HG02840 (cell line): ENCODE results near the gene MAPK8IP3.
"Not testable (repeated sequence)": the region's sequence is repeated elsewhere in the genome, so short reads cannot be mapped to it uniquely, and the experiment has no call there.

ENCODE experiments used
- ATAC-seq: cut with Tn5 transposase; IDR thresholded peaks from one replicate; pipeline ENCODE4 v1.9.1; 2021; ENCODE audit warnings: mild to moderate bottlenecking, moderate library complexity, moderate number of reproducible peaks; ENCODE audit not compliant: unreplicated experiment, low FRiP score

MAPK8IP3 gene

GRCh38 chr16:1708768-1709180 lies 2.8 kb downstream of the MAPK8IP3 start:
- no peak for ATAC-seq

DNA sequence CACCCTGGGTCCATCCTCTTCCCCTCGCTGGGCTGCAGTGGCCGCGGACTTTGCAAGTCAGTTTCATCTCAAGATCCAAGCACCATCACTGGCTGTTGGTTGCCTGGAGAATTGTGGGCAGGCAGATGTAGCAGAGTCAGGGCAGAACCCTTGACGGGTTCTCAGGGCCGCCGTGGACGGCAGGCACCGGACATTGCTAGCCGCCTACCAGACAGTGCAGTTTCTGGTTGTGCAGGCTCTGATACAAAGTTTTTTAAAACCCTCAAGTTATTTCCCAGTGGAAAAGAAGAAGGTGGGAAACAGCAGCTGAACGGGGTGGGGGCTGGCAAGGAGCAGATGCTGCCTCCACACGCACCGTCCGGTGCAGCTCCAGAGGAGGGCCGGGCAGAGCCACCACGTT lies 3.4 kb downstream of the MAPK8IP3 start:
- no peak for ATAC-seq

DNA sequence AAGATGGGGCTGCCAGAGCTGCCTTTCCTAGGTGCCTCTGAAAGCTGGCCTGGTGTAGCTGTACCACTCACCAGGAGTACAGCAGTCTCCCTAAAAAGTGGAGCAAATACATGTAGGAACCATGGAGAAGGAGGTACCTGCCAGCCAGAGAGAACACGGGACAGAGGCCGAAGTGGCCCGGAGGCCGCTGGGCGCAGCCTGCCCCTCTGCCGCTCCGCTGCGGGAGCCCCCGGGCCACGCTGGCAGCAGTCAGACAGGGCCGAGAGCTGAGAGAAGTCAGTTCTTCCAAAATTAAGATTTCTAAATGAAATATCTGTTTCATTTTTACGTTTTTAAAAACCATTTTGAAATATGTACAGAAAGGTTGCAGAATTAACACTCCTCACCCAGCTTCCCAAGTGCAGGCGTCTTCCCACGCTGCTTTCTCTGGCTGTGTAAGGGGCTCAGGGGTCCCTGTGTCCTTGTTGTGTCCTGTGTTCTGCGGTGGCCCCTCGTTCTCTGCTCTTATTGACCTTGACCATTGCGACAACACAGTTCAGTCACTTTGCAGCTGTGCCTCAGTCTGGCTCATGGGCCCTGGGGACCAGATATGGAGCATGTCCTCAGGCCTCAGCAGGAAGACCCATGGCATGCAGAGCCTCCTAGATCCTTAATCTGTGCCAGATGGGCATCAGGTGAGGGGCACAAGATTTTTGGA lies 5.0 kb downstream of the MAPK8IP3 start:
- ATAC-seq: no peak

DNA sequence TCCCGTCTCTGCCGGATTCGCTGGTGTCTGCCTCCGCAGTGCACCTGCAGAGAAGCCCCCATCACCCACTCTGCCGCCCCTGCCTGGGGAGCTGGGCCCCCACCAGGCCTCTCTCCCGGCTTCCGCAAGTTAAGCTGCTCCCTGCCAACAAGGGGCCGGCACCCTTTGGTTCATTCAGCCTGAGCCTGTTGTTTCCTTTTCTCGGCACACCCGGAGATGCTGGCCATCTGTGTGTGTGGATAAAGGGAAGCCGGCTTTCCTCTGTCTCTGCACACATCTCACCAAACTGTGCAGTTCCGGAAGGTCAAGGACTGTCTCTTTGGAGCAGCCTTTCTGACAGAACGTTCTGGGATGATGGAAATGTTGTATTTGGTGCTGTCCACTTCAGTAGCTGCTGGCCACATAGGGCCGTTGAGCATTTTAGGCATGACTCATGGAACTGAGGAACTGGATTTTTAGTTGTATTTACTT lies 6.8 kb downstream of the MAPK8IP3 start:
- ATAC-seq: no peak

- ATAC-seq: no peak
These were observed 7.3 kb downstream of the MAPK8IP3 start for GRCh38 chr16:1713331-1713730.

DNA sequence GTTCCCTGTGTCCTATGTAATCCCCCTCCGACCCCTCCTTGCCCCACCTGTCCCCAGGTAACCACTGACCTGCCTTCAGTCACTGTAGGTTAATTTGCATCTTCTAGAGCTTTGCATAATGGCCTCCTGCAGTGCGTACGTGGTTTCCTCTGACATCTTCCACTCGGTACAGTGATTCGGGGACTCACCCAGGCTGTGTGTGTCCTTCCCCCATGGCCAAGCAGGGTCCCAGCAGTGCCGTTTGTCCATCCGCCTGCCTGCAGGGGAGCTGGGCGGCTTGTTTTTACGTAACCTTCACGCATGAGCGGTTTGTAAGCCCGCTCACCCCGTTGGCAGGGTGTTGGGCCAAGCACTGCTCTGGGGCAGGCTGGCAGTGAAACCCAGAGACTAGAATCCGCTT lies 7.9 kb downstream of the MAPK8IP3 start:
- no peak for ATAC-seq

DNA sequence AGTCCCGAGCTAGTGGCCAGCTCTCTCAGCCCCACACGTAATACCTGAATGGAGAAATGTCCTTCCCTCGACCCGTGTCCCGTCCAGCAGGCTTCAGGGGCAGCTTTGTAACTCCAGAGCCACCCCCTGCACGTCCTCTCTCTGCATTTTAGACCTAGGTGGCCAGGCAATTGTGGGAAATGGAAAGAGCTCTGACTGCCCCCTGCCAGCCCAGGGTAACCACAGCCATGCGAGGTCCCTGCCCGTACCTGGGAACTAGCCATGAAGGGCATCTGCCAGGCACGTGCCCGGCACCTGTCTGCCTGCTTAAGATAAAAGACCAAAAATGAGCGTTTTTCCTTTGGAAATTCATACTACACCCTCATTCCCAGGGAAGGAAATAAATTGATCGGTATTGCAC lies 9.2 kb downstream of the MAPK8IP3 start:
- ATAC-seq: no peak

GRCh38 chr16:1718236-1718635 lies 12.2 kb downstream of the MAPK8IP3 start:
- ATAC-seq: not testable (repeated sequence)

GRCh38 chr16:1719559-1720229 lies 13.7 kb downstream of the MAPK8IP3 start:
- ATAC-seq: not testable (repeated sequence)

- ATAC-seq: no peak
These were observed 15.4 kb downstream of the MAPK8IP3 start for GRCh38 chr16:1721372-1721771.

DNA sequence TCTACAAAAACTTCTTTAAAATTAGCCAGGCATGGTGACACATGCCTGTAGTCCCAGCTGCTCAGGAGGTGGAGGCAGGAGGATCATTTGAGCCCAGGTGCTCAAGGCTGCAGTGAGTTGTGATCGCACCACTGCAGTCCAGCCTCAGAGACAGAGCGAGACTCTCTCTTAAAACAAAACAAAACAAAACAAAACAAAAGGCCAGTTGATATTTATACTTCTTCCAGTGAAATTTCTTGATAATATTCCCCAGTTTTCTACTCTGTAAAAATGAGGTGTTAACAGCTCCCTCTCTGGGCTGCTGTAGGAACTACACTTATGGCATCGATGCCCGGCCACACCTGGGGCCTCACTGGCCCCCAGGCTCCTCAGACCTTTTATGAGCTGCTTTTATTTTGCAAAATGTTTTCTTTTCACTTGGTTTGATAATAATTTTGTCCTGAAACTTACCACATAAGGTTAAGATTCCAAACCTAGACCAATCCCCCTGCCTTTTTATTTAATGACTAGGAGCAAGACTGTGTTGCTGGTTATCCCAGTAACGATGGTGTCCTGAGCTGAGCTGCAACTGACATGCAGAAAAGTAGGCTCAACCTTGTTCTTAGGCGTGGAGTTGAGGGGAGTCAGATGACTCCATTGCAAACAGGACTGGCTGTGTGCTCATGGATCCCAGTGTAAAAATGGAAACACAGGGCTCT lies 17.6 kb downstream of the MAPK8IP3 start:
- ATAC-seq: no peak

DNA sequence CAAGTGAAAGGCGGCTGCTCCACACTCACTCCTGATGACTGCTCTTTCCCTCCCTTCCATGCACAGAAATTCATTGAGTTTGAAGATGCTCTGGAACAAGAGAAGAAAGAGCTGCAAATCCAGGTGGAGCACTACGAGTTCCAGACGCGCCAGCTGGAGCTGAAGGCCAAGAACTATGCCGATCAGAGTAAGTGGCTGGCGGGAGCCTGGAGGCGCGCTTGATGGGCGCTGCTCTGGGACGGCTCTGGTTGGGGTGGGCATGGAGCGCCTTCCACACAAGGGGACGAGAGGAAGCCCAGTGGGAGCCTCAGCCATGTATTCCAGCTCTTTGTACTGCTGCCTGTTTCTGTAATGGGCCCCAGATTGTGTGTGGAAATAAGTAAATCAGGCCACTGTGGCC lies 18.5 kb downstream of the MAPK8IP3 start:
- ATAC-seq: no peak

GRCh38 chr16:1726661-1727502 lies 20.9 kb downstream of the MAPK8IP3 start:
- ATAC-seq: no peak

GRCh38 chr16:1727651-1728624 lies 21.9 kb downstream of the MAPK8IP3 start:
- ATAC-seq: no peak

- ATAC-seq: no peak
These were observed 23.0 kb downstream of the MAPK8IP3 start for GRCh38 chr16:1729026-1729425.

- ATAC-seq: no peak
These were observed 23.4 kb downstream of the MAPK8IP3 start for GRCh38 chr16:1729445-1729844.

GRCh38 chr16:1731073-1731472 lies 25.1 kb downstream of the MAPK8IP3 start:
- ATAC-seq: no peak

- no peak for ATAC-seq
These were observed 25.6 kb downstream of the MAPK8IP3 start for GRCh38 chr16:1731603-1732002.

DNA sequence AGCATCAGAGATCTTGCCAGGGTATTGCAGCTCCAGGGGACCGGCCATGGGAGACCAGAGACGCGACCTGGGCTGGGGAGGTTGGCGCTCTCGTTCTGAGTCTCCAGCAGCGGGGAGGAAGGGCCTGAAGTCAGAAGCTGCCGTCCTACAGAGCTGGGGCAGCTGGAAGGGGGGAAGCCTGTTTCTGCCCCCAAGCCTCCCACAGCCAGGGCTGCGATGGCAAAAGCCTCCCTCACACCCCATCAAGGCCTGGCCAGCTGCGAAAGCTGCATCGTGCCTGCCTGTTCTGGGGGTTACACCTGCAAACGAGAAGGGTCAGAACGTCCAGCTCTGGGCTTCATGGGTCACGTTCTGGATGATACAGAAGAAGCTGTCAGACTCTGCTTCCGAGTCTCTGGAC lies 26.1 kb downstream of the MAPK8IP3 start:
- no peak for ATAC-seq
